Measurements from ENCODE around the gene SNRNP40. TPM values are rescaled to one million over a fixed set of nuclear protein-coding genes. Genes with fewer than 3 reads are reported as not detected.

Gene SNRNP40
- total and polyA plus RNA-seq, 10 donors: 21.4 to 53.0 (median 40.1) TPM

- WGBS, 5 donors: 49 to 73% (median 54%) methylated on average over 3 of the region's 3 CpGs
- Histone ChIP-seq H3K27ac (no peak overlapping the region), H3K36me3 (no peaks in the 10 kb centered on the region), H3K4me3 (no peak overlapping the region), H3K27me3 (replicated peaks in 1 of 7) (peaks cover 0 to 23% (median 0%) of the 10 kb centered on the region in 7 donors), H3K9me3 (no peaks in the 10 kb centered on the region), H3K4me1 (no peaks in the 10 kb centered on the region)
- DNase-seq: no peak
- TF ChIP-seq POLR2A (IDR thresholded peaks at IDR 0.05) (no peak), POLR2AphosphoS5 (IDR thresholded peaks at IDR 0.05) (no peak), CTCF (IDR thresholded peaks at IDR 0.05 in 8 of 11, conservative IDR thresholded peaks at IDR 0.05 in 3 of 11) (no peak)
- intact Hi-C loops (cut with DNase I; ENCODE audit: low total_unique reads): no loop called here
Observed at GRCh38 chr1:31230378-31230777, 66.2 kb downstream of the SNRNP40 start.

GRCh38 chr1:31228986-31229385 lies 67.6 kb downstream of the SNRNP40 start:
- Histone ChIP-seq H3K9me3 (no peaks in the 10 kb centered on the region), H3K27ac (no peak overlapping the region), H3K4me1 (no peaks in the 10 kb centered on the region), H3K27me3 (replicated peaks in 1 of 7) (peaks cover 0 to 23% (median 0%) of the 10 kb centered on the region in 7 donors), H3K36me3 (no peaks in the 10 kb centered on the region), H3K4me3 (no peak overlapping the region)
- TF ChIP-seq POLR2AphosphoS5 (IDR thresholded peaks at IDR 0.05): no peak
- intact Hi-C loops (cut with DNase I; ENCODE audit: low total_unique reads): no loop called here
- DNase-seq: no peak

GRCh38 chr1:31227891-31228568 lies 68.6 kb downstream of the SNRNP40 start:
- Histone ChIP-seq H3K36me3 (no peaks in the 10 kb centered on the region), H3K27ac (no peak overlapping the region), H3K9me3 (no peaks in the 10 kb centered on the region), H3K4me1 (no peaks in the 10 kb centered on the region), H3K4me3 (no peak overlapping the region), H3K27me3 (replicated peaks in 1 of 7) (peaks cover 0 to 21% (median 0%) of the 10 kb centered on the region in 7 donors)
- DNase-seq: no peak
- no peak for TF ChIP-seq POLR2A (IDR thresholded peaks at IDR 0.05)
- no peak for TF ChIP-seq POLR2AphosphoS5 (IDR thresholded peaks at IDR 0.05)
- no peak for TF ChIP-seq CTCF (IDR thresholded peaks at IDR 0.05 in 8 of 11, conservative IDR thresholded peaks at IDR 0.05 in 3 of 11)
- whole genome bisulfite sequencing, 5 donors: 72 to 85% (median 83%) methylated on average over 4 to 5 of the region's 5 CpGs
- intact Hi-C loops (cut with DNase I; ENCODE audit: low total_unique reads): no loop called here

GRCh38 chr1:31224068-31224467 lies 72.5 kb downstream of the SNRNP40 start:
- TF ChIP-seq POLR2AphosphoS5 (IDR thresholded peaks at IDR 0.05) (no peak), POLR2A (IDR thresholded peaks at IDR 0.05) (no peak), CTCF (IDR thresholded peaks at IDR 0.05 in 8 of 11, conservative IDR thresholded peaks at IDR 0.05 in 3 of 11) (no peak)
- Histone ChIP-seq H3K36me3 (no peaks in the 10 kb centered on the region), H3K4me1 (no peaks in the 10 kb centered on the region), H3K4me3 (no peak overlapping the region), H3K27me3 (replicated peaks in 1 of 7) (peaks cover 0 to 21% (median 0%) of the 10 kb centered on the region in 7 donors), H3K9me3 (no peaks in the 10 kb centered on the region), H3K27ac (no peak overlapping the region)
- 59 to 73% (median 64%) methylated on average over 9 of the region's 9 CpGs for WGBS, 5 donors
- no peak for DNase-seq
- intact Hi-C loops (cut with DNase I; ENCODE audit: low total_unique reads): no loop called here
